Glutamatergic neuron (in vitro differentiated cells): ENCODE results near the gene CDKN1C. TPM values are rescaled to one million over a fixed set of nuclear protein-coding genes. Genes with fewer than 3 reads are reported as not detected.
A peak's percentile ranks its signal among the peaks of the same experiment; 100 is the strongest.

ENCODE experiments used
- DNase-seq: peaks from one replicate; pipeline ENCODE4 v3.0.0; 2022
- H3K27ac Mint-ChIP-seq: one replicate; pipeline ENCODE4 v1.8.0; 2020; ENCODE audit warnings: mild to moderate bottlenecking, mixed read lengths, inconsistent platforms; ENCODE audit not compliant: unreplicated experiment
- H3K27me3 Mint-ChIP-seq: one replicate; pipeline ENCODE4 v1.8.0; 2020; ENCODE audit warnings: mild to moderate bottlenecking, moderate library complexity, mixed read lengths, inconsistent platforms; ENCODE audit not compliant: unreplicated experiment
- H3K36me3 Mint-ChIP-seq: one replicate; pipeline ENCODE4 v1.8.0; 2020; ENCODE audit warnings: mild to moderate bottlenecking, mixed read lengths, inconsistent platforms; ENCODE audit not compliant: unreplicated experiment
- H3K4me1 Mint-ChIP-seq: one replicate; pipeline ENCODE4 v1.8.0; 2020; ENCODE audit warnings: mild to moderate bottlenecking, low read depth, mixed read lengths, inconsistent platforms; ENCODE audit not compliant: unreplicated experiment
- H3K4me3 Mint-ChIP-seq: one replicate; pipeline ENCODE4 v1.8.0; 2020; ENCODE audit warnings: mild to moderate bottlenecking, mixed read lengths, inconsistent platforms; ENCODE audit not compliant: unreplicated experiment
- H3K9me3 Mint-ChIP-seq: one replicate; pipeline ENCODE4 v1.8.0; 2020; ENCODE audit warnings: mild to moderate bottlenecking, moderate library complexity, mixed read lengths, inconsistent platforms; ENCODE audit not compliant: unreplicated experiment
- total RNA-seq: library from RNA; stranded (reverse); fragmentation: NEBNext Ultra II Directional; extraction: Animal tissue kit (Norgen Biotek cat#: 25700); gene quantifications from one replicate; pipeline ENCODE4 v1.2.1, GENCODE V29; 2021; ENCODE audit not compliant: unreplicated experiment
- TF ChIP-seq, protein P1 (sequence below): fragments of 200-600 bp; sonication (generic); IDR thresholded peaks from one replicate; pipeline ENCODE4 v1.5.0; 2021; ENCODE audit not compliant: partially characterized antibody, unreplicated experiment

CDKN1C gene
- total RNA-seq, 1 donor from 2014 or later, result 391 TPM

- peaks cover 4% of the 10 kb centered on the region for H3K27me3 Mint-ChIP-seq
- H3K4me1 Mint-ChIP-seq, result peaks cover 4% of the 10 kb centered on the region
- peak overlapping the region; percentile 28 for H3K27ac Mint-ChIP-seq
- H3K9me3 Mint-ChIP-seq, result peaks cover 1% of the 10 kb centered on the region
- H3K4me3 Mint-ChIP-seq, result no peak overlapping the region
- TF ChIP-seq, protein P1, sequence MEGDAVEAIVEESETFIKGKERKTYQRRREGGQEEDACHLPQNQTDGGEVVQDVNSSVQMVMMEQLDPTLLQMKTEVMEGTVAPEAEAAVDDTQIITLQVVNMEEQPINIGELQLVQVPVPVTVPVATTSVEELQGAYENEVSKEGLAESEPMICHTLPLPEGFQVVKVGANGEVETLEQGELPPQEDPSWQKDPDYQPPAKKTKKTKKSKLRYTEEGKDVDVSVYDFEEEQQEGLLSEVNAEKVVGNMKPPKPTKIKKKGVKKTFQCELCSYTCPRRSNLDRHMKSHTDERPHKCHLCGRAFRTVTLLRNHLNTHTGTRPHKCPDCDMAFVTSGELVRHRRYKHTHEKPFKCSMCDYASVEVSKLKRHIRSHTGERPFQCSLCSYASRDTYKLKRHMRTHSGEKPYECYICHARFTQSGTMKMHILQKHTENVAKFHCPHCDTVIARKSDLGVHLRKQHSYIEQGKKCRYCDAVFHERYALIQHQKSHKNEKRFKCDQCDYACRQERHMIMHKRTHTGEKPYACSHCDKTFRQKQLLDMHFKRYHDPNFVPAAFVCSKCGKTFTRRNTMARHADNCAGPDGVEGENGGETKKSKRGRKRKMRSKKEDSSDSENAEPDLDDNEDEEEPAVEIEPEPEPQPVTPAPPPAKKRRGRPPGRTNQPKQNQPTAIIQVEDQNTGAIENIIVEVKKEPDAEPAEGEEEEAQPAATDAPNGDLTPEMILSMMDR, result no peak
- H3K36me3 Mint-ChIP-seq, result no peaks in the 10 kb centered on the region
- DNase-seq, result no peak
Measured at GRCh38 chr11:2848497-2848896, 37.1 kb downstream of the CDKN1C start.

DNA sequence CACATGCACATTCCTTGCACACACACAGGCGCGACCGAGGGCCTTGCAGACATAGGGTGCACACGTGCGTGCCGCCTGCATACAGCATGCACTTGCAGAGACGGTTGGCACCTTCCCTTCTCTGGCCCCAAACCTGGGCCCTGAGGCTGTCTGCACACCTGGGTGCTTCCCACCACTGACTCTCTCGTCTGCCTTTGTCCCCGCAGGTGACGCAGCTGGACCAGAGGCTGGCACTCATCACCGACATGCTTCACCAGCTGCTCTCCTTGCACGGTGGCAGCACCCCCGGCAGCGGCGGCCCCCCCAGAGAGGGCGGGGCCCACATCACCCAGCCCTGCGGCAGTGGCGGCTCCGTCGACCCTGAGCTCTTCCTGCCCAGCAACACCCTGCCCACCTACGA, 38.0 kb downstream of the CDKN1C start:
- DNase-seq, result no peak
- H3K4me3 Mint-ChIP-seq, result no peak overlapping the region
- no peaks in the 10 kb centered on the region for H3K36me3 Mint-ChIP-seq
- peaks cover 4% of the 10 kb centered on the region for H3K4me1 Mint-ChIP-seq
- H3K27me3 Mint-ChIP-seq, result peaks cover 2% of the 10 kb centered on the region
- no peak overlapping the region for H3K27ac Mint-ChIP-seq
- TF ChIP-seq, protein P1, result no peak
- H3K9me3 Mint-ChIP-seq, result peaks cover 1% of the 10 kb centered on the region

GRCh38 chr11:2846470-2846869, 39.1 kb downstream of the CDKN1C start:
- DNase-seq, result no peak
- H3K27me3 Mint-ChIP-seq, result peaks cover 2% of the 10 kb centered on the region
- no peak overlapping the region for H3K4me3 Mint-ChIP-seq
- peaks cover 4% of the 10 kb centered on the region for H3K4me1 Mint-ChIP-seq
- H3K27ac Mint-ChIP-seq, result no peak overlapping the region
- H3K9me3 Mint-ChIP-seq, result peaks cover 1% of the 10 kb centered on the region
- H3K36me3 Mint-ChIP-seq, result no peaks in the 10 kb centered on the region
- TF ChIP-seq, protein P1, result no peak

GRCh38 chr11:2846056-2846455, 39.5 kb downstream of the CDKN1C start:
- no peak for DNase-seq
- H3K27ac Mint-ChIP-seq, result no peak overlapping the region
- H3K36me3 Mint-ChIP-seq, result no peaks in the 10 kb centered on the region
- TF ChIP-seq, protein P1, result no peak
- H3K4me1 Mint-ChIP-seq, result peaks cover 6% of the 10 kb centered on the region
- H3K9me3 Mint-ChIP-seq, result peaks cover 1% of the 10 kb centered on the region
- H3K4me3 Mint-ChIP-seq, result no peak overlapping the region
- H3K27me3 Mint-ChIP-seq, result peaks cover 6% of the 10 kb centered on the region

DNA sequence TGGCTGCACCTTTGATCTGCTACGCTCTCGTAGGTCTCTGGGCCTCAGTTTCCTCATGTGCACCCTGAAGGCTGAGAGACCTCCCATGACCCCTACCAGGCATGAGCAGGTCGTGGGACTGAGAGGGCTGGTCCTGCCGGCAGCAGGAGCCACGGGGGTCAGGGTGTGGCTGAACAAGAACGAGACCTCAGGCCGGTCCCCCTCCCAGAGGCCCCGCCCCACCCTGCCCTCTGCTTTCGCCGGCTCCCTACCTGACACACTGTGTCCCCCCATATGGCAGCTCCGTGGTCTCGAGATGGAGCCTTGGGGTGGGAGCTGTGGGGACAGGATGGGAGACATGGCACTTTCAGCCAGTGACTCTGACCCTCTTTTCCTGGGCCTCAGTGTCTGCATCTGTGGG, 40.6 kb downstream of the CDKN1C start:
- Mint-ChIP-seq H3K4me1 (peaks cover 16% of the 10 kb centered on the region), H3K4me3 (no peak overlapping the region), H3K36me3 (no peaks in the 10 kb centered on the region), H3K9me3 (peaks cover 7% of the 10 kb centered on the region), H3K27ac (no peak overlapping the region), H3K27me3 (peaks cover 8% of the 10 kb centered on the region)
- TF ChIP-seq, protein P1, result no peak
- no peak for DNase-seq
